NCI-H2081 treated with DMSO at 0.1 percent for 48 hours (cell line): ENCODE results near the gene ZWILCH.
"Not testable (repeated sequence)": the region's sequence is repeated elsewhere in the genome, so short reads cannot be mapped to it uniquely, and the experiment has no call there.

Source experiments
- DNase-seq: peaks from one replicate; lab custom pipeline; 2025; lab: John Stamatoyannopoulos, UW

ZWILCH gene

GRCh38 chr15:66488525-66488924 lies 16.6 kb upstream of the ZWILCH start:
- DNase-seq = no peak

GRCh38 chr15:66489179-66489791 lies 15.8 kb upstream of the ZWILCH start:
- no peak for DNase-seq

DNA sequence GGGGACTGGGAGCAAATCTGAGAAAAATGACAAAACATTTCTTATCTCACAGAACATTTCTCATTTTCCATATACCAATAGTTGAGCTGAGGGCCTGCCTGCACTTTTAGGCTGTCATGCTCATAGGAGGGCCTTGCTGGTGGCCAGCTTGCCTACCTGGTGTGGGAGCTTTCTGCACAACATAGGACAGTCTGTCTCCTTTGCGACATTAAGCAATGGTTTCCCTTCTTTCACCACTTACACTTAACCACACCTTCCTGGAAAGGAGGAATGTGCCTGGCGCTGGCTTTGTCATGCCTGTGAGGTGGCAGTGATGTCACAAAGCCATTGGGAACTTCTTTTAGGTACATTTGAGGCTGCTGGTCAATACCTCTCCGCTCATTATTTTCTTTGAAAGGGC lies 13.3 kb upstream of the ZWILCH start:
- no peak for DNase-seq

DNA sequence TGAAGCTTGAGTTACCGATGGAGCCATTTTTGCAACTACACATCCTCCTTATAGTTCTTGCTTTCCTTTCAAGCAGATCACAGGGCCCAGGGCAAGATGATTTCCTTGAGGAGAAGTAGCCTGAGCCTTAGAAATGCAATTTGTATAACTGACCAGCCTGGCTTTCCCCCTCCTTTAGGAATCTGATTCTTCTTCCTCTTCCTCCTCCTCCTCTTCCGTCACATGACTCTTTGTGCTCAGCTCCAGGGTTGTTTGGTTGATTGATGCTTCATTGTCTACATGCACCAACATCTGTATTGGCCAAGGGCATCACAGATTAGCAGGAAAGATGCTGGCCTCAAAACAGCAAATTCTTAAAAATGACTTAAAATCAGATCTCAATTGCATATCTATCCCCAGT lies 10.9 kb upstream of the ZWILCH start:
- DNase-seq = no peak

GRCh38 chr15:66496951-66497501 lies 8.1 kb upstream of the ZWILCH start:
- no peak for DNase-seq

DNA sequence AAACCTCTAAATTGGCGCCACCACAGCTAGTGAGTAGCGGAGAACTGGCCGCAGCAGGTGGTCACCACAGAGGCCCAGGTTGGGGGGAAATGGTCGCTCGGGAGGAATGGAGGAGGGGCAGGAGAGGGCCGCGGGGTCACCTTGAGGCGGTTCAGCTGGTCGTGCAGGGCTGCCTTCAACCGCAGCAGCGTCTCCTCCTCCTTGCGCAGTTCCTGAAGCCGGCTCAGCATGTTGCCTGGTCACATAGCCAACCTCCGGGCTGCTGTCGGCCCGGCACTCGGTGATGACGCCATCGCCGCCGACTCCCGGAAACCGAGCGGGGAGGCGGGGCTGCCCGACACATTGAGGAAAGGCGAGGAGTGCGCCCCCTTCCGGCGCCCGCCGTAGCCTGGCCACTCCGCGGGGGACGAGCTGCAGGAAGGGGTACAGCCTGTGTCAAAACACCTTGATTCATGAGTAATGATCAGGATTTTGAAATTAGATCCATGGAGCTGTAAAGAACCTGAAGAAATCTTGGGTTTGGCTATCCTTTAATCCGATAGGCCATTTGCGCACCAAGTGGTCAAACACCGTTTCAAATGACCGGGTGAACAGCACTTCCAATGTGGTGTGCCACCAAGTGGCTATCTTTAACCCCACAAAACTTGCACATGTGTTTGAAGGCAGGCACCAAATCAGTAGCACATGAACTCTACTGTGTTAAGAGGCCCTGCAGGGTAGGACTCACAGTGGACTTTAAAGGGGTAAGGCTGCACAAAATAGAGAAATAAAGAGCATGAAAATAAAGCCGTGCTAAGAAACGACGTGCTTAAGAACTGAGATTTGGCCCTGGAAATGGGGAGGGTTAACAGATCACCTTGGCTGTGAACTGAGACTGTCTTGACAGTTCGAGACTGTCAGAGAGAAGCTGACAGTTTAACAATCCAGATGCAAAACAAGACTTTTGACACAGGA lies 7.3 kb upstream of the ZWILCH start, which contains the start of gene SNAPC5:
Gene SNAPC5 (minus strand): TSS at position 261 of the 954 bp plus-strand sequence. CDS start 31 bp downstream, at position 230.
- peak; percentile 61 for DNase-seq

DNA sequence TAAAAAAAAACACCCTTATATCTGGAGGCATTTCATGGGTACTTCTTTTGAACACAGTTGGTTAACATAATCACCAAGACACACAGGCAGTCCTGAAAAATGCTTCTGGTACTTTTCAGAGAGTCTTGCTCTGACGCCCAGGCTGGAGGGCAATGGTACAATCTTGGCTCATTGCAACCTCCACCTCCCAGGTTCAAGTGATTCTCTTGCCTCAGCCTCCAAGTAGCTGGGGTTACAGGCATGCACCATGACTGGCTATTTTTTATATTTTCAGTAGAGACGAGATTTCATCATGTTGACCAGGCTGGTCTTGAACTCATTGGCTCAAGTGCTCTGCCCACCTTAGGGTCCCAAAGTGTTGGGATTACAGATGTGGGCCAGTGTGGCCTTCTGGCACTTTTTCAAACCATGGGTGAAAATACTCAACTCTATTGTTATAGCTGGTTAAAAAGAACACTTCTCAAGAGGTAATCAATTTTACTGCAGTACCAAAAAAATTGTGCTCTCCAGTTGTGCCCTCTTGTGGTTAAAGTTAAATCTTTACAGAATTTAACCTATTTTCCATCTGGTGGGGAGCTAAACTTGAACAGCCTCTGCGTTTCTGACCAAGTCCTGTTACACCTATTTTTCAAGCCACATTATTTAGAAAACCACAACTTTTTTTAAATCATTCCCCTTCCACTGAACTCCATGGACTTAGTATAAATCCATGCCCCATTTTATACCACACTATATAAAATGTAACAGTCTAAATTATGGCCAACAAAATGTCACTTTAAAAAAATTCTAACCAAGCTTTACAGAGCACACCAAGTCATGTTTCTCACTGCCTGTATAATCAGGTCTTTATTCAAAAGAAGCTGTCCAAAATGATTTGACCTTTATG lies 6.4 kb upstream of the ZWILCH start:
- no peak for DNase-seq

- DNase-seq = not testable (repeated sequence)
Observed at GRCh38 chr15:66500346-66500745, 4.8 kb upstream of the ZWILCH start.

DNA sequence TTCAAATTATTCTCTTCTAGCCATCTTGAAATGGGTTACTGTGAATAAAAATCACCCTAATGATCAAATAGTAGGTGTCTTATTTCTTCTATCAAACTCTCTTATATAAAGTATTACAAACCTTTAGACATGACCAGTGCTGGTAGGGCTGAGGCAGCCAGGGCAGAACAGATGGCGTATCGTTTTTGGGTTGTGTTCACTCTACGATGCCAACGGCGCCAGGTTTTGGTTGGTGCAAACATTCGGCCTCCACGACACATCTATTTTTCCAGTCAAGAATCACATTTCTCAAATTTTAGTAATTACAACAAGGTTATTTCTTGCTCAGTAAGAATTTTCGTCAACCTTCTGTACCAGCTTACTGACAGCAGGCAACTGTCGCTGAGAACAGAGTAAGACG lies 2.6 kb upstream of the ZWILCH start:
- DNase-seq = no peak

- DNase-seq = not testable (repeated sequence)
Observed at GRCh38 chr15:66503041-66503648, 2.0 kb upstream of the ZWILCH start.

GRCh38 chr15:66503780-66504562 lies 1.2 kb upstream of the ZWILCH start:
- DNase-seq = no peak

- DNase-seq = no peak
Observed at GRCh38 chr15:66505430-66505811, 295 bp downstream of the ZWILCH start.

GRCh38 chr15:66505818-66506217 lies 692 bp downstream of the ZWILCH start:
- no peak for DNase-seq

GRCh38 chr15:66508293-66508883 lies 3.3 kb downstream of the ZWILCH start:
- no peak for DNase-seq

GRCh38 chr15:66514586-66514985 lies 9.5 kb downstream of the ZWILCH start:
- DNase-seq = no peak

DNA sequence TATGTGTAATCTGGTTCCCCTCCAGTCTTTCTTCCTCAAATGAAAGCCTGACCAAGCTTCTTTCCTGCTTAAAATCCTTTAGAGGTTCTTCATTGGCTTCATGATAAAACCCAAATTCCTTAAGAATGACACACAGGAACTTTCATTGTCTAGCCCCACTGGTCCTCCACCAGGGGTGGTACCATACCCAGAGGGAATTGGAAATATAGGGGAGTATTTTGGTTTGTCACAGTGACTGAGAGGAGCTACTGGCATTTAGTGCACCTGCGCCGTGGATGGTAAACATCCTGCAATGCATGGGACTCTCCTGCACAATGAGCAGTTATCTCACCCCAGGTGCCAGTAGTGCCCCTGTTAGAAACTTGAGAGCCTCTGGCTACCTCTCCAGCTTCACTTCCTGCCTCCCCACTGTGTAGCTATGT lies 10.8 kb downstream of the ZWILCH start:
- DNase-seq = no peak

- DNase-seq = no peak
Observed at GRCh38 chr15:66523926-66524325, 18.8 kb downstream of the ZWILCH start.

GRCh38 chr15:66524838-66525237 lies 19.7 kb downstream of the ZWILCH start:
- no peak for DNase-seq

DNA sequence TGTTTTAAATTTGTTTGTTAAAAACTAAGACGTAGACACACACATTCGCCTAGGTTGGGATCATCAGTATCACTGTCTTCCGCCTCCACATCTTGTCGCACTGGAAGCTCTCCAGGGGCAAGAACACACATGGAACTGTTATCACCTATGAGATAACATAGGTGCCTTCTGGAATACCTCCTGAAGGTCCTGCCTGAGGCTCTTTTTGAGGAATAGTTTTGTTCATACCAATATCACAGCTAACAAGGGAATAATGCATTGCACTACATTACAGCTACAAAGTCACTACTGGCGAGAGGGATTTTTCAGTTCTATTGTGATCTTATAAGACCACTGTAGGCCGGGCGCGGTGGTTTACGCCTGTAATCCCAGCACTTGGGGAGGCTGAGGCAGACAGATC lies 29.9 kb downstream of the ZWILCH start:
- DNase-seq = no peak

DNA sequence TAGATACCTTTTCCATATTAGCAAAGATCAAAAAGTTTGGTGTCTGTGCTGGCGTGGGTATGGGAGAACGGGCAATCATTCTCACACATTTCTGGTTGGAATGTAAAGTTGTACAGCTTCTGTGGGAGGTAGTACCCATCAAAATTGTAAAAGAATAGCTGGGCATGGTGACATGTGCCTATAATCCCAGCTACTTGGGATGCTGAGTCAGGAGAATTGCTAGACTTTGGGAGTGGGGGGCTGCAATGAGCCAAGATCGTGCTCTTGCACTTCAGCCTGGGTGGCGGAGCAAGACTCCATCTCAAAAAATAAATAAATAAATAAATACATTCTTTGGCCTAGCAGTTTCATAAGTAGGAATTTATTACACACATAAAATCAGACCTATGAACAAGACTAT lies 37.8 kb downstream of the ZWILCH start:
- DNase-seq = no peak
